CD4-positive, alpha-beta T cell treated with Interleukin-1 beta for 1 hour (primary cell): ENCODE measurements around the gene NRG2.

ENCODE experiments used
- DNase-seq, 2 donors: peaks; one replicate each; pipeline ENCODE4 v3.0.0-alpha.2; 2020 to 2022

NRG2 gene

GRCh38 chr5:139808481-139809330, 234.4 kb downstream of the NRG2 start:
- no peak for DNase-seq

GRCh38 chr5:139807647-139808030, 235.5 kb downstream of the NRG2 start:
- DNase-seq = no peak

- DNase-seq = no peak
Observed at GRCh38 chr5:139806726-139807646, 236.1 kb downstream of the NRG2 start.

- DNase-seq = no peak
Observed at GRCh38 chr5:139806111-139806510, 237.0 kb downstream of the NRG2 start.

GRCh38 chr5:139805545-139805944, 237.6 kb downstream of the NRG2 start:
- DNase-seq = no peak

- no peak for DNase-seq
Observed at GRCh38 chr5:139804800-139805397, 238.2 kb downstream of the NRG2 start.

- no peak for DNase-seq
Observed at GRCh38 chr5:139803978-139804377, 239.1 kb downstream of the NRG2 start.

GRCh38 chr5:139799359-139799758, 243.7 kb downstream of the NRG2 start:
- DNase-seq = no peak

- no peak for DNase-seq
Observed at GRCh38 chr5:139798883-139799282, 244.2 kb downstream of the NRG2 start.

GRCh38 chr5:139797856-139798510, 245.1 kb downstream of the NRG2 start:
- no peak for DNase-seq

- no peak for DNase-seq
Observed at GRCh38 chr5:139797335-139797734, 245.8 kb downstream of the NRG2 start.
